ENCODE results near the gene FAM209B.
"Not testable (repeated sequence)": the region's sequence is repeated elsewhere in the genome, so short reads cannot be mapped to it uniquely, and the experiment has no call there.

The FAM209B gene

DNA sequence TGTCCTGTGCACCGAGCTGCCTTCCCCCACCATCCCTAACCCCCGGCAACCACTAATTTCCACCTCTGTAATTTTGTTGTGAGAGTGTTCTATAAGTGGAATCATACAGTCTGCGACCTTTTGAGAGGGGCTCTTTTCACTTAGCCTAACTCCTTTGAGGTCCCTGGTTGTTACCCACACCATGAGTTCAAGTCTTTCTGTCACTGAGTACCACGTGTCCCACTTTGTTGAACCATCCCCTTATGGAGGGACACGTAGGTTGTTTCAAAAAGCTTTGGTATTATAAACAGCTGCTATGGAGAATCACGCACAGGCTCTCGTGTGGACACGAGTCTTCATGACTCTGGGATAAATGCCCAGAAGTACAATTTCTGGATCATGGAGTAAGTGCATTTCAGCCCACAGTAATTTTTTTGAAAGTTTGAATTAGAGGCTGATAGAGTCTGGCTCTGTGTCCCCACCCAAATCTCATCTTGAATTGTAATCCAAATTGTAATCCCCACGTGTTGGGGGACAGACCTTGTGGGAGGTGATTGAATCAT, 9.5 kb downstream of the FAM209B start:
- no peak for DNase-seq

DNA sequence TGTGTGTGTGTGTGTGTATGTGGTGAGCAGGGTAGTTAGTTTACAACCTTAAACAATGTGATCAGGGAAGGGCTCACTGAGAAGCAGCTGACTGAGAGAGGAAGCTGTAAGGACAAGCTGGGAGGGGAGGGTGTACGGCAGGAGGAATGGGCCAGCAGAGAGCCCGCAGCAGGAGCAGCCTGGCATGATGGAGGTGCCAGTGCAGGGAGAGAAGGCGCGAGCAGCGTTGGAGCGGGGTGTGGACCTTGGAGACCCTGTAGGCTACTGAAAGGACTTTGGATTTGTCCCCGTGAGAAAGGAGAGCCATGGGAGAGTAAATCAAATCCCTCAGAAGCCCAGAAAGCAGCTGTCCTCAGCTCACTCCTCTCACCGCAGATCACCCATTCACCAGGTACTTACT, 18.5 kb downstream of the FAM209B start:
- DNase-seq, result no peak

DNA sequence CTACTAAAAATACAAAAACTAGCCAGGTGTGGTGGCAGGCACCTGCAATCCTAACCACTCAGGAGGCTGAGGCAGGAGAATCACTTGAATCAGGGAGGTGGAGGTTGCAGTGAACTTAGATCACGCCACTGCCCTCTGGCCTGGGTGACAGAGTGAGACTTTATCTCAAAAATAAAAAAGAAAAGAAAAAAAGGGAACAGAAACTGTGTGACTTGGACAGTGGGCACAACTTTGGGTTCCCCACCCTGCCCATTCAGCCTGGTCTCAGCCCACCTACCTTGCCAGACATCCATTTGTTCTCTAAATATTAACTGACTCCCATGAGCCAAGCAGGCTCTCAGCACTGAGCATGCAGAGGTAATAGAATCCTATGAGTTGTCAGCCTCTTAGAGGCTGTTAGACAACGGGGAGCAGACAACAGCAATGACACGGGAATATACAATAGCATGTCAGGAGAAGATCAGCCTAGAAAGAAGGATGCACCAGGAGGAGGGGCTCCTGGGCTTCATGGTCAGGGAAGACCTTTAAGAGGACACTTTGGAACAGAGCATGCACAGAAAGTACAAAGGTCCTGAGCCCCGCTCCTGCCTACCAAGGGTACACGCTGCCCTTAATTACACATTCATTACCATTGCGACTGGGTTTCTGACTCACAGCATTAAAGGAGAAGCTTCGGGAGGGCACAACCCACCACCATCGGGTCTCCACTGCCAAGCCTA, 20.0 kb downstream of the FAM209B start:
- DNase-seq, result no peak

DNA sequence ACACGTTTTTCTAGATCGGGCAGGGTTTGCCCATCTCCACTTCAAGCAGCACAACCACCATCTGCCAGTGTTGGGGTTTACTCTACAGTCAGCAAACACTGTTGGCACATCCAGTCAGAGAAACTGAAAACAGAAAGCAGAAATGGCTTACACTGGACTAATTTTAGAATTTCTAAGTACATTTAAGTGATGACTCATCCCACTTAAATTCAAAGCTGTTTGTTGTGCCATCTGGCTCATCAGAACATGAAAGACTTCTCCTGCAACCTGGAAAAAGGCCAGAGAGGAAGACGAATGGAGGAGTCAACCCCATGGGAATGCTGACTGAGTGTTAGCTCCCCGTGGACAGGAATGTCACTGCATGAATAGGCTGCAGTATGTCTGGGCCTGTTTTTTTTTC, 21.8 kb downstream of the FAM209B start:
- no peak for DNase-seq

DNA sequence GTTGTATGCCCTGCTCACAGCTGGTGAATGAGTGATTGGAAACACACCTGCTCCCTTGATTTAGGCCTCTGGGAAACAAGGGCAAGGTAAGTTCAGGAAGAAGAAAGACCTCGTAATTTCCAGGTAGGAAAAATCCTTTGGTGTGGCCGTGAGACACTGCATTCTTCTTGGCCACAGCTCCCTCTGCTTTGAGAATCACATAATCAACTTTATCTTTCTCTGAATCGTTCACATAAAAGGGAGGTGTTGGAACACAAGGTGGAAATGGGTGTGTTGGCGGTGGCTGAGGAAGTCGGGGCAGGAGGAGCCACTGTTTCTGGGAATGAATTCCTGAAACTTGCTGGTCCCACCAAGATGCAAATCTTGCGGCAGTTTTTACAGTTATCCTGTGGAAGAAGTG, 25.9 kb downstream of the FAM209B start:
- no peak for DNase-seq

DNA sequence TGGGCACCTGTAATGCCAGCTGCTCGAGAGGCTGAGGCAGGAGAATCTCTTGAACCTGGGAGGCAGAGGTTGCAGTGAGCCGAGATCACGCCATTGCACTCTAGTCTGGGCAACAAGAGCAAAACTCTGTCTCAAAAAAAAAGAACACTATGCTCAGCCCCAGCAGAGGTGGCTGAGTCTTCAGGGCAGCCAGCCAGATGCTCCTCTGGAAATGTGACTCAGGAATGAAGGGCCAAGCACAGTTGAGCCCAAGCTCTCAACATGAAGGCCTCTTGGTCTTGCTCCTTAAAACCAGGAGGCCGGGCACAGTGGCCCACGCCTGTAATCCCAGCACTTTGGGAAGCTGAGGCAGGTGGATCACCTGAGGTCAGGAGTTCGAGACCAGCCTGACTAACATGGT, 31.5 kb downstream of the FAM209B start:
- not testable (repeated sequence) for DNase-seq

DNA sequence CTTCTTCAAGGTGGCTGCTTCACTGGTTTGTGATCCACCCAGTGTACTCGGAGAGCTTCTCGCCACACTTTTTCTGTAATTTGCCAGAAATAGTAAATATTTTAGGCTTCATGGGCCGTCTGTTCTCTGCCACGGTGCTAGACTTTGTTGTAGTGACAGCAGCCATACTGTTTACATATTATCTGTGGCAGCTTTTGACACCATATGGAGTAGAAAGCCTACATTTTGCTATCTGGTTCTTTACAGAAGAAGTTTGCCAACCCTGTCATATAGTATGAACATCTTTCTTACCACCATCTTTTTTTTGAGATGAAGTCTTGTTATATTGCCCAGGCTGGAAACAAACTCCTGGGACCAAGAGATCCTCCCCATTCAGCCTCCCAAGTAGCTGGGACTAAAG, 32.5 kb downstream of the FAM209B start:
- DNase-seq, result no peak

DNA sequence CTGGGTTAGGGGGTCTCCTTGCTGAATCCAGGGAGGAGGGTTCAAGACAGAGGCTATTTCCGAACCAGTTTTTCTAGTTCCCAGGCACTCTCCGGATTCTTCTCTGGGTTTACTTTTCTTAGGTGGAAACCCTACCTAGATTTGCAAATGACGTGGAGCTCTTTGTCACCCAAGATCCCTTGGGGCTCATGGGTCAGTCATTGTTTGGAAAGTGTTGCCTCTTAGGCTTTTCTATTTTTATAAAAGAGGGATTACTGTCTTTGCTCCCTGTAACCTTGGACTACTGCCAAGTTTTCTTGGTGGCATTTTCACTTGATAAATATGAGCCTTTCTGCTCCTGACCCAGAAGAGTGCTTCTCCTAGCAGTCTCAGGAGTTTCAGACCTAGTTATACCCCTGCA, 33.6 kb downstream of the FAM209B start:
- DNase-seq, result no peak

DNA sequence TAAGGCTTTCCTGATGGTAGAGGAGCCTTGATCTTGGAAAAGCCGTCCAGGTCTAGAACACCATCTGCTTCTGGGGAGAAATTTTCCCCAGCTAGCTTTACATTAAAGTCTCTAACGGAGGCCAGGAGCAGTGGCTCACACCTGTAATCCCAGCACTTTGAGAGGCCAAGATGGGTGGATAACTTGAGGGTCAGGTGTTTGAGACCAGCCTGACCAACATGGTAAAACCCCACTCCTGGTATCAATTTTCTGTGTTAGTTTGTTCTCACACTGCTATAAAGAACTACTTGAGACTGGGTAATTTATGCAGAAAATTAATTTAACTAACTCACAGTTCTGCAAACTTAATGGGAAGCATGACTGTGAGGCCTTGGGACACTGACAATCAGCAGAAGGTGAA, 37.8 kb downstream of the FAM209B start:
- no peak for DNase-seq

DNA sequence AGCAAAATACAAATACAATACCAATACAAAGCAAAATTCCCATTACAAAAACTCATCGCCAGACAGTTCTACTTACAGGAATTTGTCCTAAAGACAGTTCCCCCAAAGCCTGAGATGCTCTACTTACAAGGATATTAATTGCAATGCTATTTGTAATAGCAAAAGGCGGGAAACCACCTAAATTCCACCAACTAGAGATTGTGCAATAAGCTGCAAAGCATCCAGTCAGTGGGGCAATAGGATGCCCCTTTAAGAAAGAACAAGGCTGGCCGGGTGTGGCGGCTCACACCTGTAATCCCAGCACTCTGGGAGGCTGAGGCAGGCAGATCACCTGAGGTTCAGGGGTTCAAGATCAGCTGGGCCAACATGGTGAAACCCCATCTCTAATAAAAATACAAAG, 39.1 kb downstream of the FAM209B start:
- DNase-seq, result no peak

DNA sequence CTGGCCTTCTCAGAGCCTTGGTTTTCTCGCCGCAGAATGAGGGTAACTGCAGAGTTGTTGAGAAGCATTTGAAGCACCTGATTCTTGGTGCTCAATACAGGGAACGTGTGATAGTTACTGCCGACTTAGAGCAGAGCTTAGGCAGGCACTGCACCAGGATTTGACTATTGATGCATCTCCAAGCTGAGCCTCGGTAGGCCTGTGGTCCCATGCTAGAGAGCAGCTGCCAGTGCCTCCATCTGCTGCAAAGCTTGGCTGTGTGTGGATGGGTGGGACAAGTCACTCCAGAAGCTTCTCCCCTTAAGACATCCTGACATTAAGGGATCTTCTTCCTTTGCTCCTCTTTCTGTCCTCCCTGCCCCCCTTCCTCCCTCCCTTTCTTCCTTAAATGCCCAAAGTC, 40.9 kb downstream of the FAM209B start:
- DNase-seq, result no peak

DNA sequence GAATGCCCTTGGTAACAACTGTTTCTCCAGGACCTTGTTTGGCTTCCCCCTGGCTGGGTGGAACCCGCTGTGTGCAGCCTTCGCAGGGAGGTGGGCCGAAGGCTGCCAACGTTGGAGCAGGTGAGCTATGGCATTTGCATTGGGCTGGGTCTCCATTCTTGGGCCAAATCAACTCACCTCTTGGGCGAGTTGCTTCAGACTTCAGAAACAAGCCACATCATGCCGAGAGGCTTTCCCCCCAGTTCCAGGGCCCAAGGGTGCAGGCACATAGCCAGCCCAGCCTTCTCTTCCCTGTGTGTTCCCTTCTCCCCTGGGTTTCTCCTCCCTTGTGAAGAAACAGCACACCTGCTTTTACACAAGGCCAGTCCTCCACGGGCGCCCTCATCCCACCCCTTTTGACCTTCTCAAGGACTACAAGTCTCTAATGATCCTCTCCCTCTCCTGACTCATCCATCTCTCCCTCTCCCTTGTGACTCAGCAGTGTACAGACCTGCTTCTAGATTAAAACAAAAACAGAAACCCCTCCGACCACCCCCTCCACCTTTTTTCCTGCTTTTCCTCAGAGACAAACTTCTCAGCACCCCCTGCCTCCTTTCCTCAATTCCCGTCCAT, 41.6 kb downstream of the FAM209B start:
- no peak for DNase-seq

DNA sequence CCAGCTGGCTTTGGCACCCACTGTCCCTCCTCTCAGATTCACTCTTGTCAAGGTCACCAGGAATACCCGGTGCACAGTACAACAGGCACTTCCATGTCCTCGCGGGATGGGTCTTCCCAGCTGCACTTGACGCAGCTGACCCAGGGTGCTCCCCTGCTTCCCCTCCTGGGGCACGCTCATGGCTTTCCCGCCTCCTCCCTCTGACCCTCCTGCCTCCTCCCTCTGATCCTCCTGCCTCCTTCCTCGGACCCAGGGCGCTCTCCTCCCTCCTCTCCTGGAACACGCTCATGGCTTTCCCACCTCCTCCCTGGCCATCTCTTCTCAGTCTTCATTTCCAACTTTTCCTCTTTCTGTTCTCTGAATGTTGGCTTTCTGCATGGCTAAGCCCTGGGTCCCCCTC, 42.1 kb downstream of the FAM209B start:
- no peak for DNase-seq

DNA sequence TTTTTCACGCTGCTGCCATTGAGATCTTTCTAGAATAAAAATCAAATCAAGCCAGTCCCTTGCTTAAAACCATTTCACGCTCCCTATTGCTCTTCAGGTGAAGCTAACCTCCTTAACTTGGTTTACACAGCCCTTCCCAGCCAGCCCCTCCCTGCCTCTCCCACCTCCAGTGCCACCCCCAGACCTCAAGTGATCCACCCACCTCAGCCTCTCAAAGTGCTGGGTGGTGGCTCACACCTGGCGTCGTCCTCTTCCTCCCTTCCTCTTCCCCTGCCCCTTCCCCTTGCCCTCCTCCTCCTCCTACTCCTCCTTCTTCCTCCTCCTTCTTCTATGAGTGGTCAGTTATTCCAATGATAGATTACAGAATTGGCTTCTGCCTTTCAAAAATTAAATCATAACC, 42.9 kb downstream of the FAM209B start:
- DNase-seq, result no peak

DNA sequence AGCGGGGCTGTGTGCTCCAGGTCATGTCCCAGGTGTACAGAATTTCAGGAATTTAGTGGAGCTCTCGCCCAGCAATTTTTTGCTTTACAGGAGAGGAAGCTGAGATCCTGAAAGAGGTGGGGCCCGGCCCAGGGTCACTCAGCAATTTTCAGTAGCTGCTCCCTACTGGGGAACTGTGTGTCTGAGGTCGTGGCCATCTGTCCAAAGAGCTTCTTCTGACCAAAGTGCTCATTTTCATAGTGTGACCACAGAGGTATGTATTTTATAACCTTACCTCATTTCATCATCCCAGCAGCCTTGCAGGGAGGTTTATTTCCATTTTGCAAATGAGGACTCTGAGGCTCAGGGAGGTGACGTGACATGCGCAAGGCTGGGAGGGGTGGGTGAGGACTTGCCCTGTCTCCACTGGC, 46.3 kb downstream of the FAM209B start:
- no peak for DNase-seq

DNA sequence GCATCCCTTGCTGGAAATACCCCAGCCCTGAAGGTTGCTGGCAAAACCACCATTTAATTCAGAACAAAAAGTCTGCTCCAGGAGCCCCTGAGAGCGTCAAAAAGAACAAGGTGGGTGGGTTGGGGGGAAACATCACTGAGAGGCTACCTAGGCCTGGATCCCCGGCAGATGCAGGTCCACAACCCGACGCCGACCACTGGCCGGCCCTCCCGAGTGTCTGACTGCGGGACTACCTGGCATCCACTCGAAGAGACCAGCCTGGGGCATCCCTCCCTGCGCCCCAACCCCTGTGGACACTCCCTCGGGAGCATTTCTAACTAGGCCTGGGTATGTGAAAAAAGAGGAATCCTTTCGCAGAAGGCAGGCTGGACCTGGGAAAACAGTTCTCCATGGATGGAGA, 47.2 kb downstream of the FAM209B start:
- no peak for DNase-seq

DNA sequence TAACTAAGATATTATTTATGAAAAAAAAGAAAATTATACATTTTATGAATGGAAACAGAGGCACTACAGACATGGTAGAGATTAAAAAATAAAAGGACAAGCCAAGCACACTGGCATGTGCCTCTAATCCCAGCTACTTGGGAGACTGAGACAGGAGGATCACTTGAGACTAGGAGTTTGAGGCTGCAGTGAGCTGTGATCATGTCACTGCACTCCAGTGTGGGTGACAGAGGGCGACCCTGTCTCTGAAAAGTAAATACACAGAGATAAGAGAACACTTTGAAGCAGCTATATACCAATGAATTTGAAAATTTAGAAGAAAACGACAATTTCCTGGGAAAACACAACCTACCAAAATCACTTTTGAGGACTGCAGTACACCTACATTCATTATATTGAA, 48.7 kb downstream of the FAM209B start:
- DNase-seq, result no peak

DNA sequence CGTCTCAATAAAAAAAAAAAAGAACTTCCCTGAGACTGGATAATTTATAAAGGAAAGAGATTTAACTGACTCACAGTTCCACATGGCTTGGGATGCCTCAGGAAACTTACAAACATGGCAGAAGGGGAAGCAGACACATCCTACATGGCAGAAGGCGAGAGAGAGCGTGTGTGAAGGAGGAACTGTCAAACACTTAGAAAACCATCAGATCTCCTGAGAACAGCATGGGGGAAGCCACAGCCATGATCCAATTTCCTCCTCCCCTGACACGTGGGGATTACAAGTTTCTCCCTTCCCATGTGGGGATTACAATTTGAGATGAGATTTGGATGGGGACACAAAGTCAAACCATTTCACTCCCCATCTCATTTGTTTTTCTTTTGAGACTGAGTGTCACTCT, 49.5 kb downstream of the FAM209B start:
- no peak for DNase-seq

DNA sequence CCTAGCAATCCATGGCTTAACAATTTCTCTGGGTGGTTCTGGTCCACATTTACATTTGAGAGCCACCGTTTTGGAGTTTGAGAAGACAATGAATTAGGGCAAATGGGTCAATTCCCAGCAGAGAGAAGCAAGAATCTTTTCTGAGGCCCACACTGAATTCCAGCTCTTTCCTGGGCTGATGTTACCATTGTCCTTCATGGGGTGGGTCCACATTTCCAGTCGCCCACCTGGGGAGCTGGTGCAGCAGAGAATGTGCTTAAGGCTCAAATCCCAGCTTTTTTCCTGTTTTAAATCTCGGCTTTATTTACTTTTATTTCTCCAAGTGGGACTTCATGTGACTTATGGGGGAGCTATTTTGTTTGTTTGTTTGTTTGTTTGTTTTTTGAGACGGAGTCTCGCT, 51.9 kb downstream of the FAM209B start:
- DNase-seq, result no peak

All from GF-D8 (cell line).